NCI-H82 treated with DMSO at 0.1 percent for 48 hours (cell line): ENCODE results near the gene RFX8.
"Not testable (repeated sequence)": the region's sequence is repeated elsewhere in the genome, so short reads cannot be mapped to it uniquely, and the experiment has no call there.

Source experiments
- DNase-seq: peaks from one replicate; lab custom pipeline; 2025; ENCODE audit not compliant: unreplicated experiment; lab: John Stamatoyannopoulos, UW

Gene RFX8

DNA sequence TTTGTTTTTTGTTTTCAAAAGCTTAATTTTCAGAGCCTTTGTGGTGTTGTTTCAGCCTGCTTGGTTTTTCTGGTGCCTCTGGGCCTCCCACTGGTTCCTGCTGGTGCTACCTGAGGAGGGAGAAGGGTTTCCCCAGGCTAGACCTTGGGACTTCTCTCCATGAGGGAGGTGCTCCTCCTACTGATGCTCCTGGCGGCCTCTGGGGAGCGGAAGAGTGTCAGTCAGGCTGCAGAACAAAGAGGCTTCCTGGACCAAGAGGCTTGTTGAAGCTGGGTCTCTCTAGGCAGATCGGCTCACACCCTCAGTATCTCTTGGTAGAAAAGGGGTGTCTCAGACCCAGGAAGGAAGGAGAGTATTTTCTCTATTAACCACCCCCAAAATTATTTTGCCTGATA lies 32.2 kb downstream of the RFX8 start:
- DNase-seq = no peak

DNA sequence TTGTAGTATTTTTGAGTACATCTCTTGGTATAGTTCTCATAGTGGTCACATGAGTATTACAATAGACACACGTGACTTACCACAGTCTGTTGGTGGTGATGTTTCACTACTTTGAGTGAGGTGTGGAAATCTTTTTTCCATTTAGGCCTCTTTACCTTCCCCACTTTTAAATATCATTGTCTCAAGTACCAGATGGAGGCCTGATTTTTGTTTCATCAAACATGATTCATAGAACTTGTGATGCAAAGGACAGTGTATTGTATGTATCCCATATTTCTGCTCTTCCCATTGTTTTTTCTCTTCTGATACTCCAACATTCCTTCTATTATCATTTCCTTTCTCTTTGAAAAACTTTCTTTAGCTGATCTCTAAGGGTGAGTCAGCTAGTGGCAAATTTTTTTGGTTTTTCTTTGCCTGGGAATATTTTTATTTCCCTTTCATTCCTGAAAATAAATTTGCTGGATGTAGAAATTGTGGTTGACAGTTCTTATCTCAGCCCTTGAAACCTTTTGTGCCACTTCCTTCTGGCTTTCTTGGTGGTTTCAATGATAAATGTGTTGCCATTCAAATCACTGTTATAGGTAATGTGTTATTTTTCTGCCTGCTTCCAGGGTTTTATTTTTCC lies 32.8 kb downstream of the RFX8 start:
- no peak for DNase-seq

DNA sequence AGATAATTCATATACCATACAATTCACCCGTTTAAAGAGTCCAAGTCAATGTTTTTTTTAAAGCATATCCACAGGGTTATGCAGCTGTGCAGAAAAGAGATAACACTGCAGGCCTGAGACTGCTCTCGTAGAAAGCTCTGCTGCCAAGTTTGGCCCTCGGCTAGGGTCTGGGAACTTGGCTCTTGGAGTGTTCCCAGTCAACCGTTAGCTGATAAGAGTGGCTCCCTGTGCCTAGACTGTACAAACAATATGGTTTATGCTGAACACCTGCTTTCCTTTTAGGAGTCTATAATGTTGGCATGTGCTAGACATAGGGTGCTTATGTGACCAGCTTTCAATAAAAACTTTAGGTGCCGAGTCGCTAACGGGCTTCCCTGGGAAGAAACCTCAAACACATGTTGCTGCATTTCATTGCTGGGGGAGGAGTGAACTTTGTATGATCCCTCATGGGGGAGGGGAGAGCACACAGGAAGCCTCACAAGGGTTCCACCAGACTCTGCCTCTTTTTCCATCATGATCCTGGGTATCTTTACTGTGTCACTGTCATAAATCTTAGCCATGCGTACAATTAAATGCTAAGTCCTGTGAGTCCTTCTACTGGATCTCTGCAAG lies 34.7 kb downstream of the RFX8 start:
- DNase-seq = no peak

DNA sequence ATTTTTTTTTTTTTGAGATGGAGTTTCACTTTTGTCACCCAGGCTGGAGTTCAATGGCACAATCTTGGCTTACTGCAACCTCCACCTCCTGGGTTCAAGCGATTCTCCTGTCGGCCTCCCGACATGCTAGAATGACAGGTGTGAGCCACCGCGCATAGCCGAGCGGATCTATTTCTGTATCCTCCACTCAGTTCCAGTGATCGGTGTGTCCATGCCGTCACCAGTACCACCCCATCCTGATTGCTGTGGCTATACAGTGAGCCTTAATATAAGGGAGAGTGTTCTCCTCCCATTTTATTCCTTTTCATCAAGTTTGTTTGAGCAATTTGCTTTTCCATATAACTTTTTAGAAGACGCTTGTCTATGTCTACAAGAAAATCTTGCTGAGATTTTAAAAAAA lies 35.2 kb downstream of the RFX8 start:
- DNase-seq = no peak

DNA sequence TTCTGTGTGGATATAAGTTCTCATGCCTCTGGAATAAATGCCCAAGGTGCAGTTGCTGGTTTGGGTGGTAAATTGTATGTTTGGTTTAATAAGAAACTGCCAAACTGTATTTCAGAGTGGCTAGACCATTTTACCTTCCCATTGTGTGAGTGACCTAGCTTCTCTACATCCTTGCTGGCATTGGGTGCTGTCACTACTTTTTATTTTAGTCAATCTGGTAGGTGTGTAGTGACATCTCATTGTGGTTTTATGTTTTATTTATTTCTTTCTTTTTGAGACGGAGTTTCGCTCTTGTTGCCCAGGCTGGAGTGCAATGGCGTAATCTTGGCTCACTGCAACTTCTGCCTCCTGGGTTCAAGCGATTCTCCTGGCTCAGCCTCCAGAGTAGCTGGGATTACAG lies 36.4 kb downstream of the RFX8 start:
- not testable (repeated sequence) for DNase-seq

DNA sequence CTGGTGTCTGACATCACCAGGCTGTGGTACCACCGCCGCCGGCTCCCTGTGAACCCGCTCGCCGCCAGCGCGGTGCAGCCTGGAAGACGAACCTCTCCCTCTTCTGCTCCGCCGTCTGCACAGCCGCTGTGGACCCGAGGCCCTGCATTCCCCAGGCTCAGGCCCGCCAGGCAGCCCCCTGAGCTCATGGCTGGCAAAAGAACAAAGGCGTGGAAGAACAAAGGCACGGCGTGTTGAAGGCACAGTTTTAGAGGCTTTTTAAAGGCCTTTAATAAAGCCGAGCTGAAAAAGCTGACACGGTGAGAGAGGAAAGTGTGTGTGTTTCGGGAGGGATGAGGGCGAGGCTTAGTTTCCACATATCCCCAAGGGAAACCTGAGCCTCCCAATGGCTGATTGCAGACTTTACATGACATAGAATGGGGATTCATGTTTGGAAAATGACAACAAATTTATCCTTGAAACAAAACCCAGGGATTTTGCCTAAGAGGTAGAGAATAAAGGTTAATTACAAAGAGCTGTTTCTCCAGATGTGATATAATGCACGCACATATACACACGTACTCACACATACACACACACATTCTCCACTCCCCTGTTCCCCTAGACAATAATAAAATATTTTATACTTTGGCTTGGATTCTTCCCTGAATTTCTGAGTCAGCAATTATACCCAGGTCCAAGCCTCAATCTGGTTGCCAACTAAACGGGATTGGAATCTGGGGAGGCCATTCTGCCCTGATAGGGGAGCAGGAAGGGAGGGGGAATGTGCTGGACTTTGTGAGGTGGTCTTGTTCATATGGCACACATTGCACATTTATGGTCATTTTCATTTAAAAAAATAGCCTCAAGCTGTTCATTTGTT lies 39.7 kb downstream of the RFX8 start:
- DNase-seq = no peak

DNA sequence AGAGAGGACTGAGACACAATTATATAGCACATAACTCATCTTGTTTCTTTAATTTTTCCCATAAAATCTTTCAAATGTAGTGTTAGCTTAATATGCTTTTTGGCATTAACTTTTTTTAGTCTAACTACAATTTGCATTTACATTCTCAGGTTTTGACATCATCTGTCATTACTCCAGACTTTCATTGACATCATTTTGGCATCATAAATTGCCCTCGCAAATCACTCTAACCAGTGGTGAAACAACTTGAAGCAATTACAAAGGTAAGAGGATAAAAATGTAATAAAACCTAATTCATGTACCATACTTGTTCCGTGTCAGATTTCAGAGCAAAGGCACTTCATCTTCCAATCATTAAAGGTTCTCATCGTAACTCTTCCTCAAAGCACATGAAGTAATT lies 41.4 kb downstream of the RFX8 start:
- DNase-seq = no peak

DNA sequence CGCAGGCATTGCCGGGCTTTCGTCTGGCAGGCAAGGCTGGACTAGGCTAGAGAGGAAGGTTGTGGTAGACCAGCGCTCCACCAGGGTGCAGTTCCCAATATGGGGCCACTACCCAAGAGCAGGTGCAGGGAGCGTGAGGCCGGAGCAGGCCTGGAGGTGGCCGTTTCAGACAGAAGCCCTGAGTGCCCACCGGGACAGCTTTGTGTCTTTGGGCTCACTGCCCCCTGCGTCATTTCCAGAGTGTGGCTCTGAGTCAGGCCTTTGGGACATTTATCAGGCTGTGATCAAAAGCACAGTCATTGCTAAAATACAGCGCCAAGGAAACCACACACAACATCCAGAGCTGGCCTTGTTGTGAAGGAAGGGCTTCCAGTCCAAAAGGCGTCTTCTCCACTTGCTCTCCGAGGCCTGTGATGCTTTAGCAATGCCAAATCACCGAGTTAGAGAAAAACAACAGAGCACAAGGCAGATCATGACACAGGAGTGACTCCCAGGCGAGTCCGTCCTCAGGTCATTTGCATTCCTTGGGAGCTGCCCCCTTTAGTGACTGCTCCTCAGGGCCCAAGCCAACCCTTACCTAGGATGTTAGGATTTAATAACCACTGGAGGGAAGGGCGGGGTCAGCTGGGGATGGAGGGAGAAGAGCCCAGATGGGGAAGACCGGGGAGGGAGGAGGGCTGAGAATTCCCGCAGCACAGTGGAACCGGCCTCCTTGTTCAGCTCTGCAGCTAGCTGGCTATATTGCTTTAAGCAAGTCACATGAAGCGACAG lies 42.3 kb downstream of the RFX8 start:
- no peak for DNase-seq

DNA sequence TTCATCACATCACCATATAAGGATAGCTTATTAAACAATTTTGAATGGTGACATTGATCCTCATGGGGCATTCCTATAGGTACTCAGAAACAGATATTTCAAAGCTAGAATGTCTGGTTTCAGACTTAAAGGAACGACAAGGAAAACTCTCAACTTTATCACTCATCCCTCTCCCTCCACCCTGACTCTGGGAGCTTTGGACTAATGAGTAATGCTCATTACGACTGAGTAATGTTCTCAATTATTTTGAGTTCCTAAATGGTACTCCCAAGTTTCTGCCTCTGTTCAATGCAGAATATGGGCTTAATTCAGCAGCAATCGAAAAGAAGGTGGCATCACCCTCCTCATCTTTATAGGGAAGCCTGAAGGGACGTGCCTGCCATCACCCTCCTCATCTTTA lies 43.4 kb downstream of the RFX8 start:
- no peak for DNase-seq

DNA sequence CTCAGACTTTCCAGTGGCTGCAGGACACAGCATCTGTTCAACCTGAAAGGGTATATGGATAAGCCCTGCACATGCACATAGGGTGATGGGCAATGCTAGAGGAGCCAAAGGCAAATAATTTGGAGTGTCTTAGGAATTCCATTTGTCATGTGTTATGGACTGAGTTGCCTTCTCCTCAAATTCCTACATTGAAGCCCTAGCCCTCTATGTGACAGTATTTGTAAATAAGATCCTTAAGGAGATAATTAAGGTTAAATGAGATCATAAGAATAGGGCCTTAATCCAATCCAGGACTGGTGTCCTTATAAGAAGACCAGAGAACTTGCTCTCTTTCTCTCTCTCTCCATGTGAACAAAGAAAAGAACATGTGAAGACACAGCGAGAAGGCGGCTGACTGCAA lies 44.8 kb downstream of the RFX8 start:
- DNase-seq = peak; percentile 20

DNA sequence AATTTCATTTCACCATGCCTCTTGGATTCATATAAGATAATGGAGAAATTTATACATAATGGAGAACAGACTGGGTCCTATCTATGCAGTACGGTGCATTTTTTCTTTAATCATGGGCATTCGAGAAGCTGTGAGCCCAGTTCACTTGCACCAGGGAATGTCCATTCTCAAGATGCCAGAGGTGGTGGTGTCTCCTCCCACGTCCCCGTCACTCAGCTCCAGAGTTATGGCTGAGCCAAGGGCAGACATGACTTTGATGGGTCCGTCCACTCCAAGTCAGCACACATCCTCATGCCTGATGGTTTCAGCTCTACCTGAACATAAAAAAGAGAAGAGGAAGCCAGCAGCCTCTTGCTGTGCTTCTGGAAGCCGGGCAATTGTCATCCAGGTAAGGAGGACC lies 45.5 kb downstream of the RFX8 start:
- DNase-seq = no peak

DNA sequence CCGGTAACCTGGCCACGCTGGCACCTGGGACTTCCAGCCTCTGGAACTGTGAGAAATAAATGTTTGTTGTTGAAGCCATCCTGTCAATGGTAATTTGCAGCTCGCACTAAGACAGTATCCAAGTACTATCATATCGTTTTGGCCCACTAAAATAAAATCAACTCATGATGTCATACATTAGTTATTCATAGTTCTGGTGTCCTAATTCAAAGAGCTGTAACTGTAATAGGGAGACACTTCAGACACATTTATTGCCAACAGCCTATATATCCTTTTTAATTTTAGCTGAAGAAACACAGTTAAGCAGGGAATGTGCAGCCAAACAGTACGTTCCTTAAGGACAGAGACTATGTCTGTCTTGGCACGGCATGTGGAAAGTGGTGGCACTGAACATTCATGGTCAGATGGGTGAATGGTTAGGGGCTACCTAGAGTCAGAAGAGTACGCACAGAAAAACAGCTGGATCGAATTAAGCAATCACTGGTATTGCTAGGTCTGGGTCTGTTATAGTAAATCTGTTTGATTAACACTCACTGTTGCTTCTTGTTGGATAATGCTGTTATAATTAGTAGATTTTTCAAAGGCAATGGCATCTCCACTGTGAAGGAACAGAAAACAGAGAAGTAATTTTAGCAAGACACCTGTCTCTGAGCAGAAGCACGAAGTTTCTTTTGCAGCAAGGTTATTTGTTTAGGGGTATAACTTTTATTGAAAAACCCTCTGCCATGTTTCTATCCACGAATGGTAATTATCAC lies 46.3 kb downstream of the RFX8 start:
- DNase-seq = no peak

DNA sequence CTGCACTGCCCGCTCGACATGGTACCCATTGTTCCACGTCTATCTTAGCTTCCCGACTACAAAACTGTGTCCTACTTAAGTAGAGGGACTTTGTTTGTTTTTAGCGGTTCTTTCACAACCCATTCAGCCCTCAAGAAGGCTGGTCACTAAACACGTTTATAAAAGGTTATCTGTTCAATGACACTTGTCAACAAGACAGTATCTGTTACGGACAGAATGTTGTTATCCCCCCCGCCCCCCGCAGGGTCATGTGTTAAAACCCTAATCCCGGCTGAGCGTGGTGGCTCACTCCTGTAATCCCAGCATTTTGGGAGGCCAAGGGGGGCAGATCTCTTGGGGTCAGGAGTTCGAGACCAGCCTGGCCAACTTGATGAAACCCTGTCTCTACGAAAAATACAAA lies 47.2 kb downstream of the RFX8 start:
- DNase-seq = no peak

DNA sequence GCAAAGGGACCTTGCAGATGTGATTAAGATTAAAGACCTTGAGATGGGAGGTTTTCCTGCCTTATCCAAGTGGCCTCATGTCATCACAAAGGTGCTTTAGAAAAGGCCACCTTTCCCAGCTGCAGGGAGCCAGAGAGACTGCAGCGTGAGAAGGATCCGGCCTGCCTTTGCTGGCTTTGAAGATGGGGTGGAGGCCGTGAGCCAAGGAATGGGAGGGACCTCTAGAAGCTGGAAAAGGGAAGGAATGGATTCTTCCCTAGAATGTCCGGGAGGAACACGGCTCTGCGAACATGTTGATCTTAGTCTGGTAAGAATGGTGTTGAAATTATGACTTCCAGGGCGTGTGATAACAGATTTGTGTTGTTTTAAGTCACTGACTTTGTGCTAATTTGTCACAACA lies 47.7 kb downstream of the RFX8 start:
- DNase-seq = no peak

DNA sequence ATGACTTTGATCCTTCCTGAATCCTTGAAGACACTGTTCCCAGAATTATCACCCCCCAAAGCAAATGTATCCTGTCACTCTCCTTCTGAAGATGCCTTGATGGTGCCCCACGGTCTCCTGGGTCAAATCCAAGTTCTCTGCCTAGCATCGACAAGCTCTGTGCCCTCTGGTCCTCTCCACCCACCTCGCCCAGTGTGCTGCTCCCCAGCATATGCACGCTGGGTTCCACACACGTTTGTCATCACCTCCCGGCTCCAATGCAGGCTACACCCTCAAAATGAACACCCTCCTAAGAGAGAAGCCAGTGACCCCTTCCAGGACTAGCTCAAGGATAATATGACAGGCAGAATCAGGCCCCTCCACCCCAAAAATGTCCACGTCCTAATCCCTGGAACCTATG lies 48.1 kb downstream of the RFX8 start:
- DNase-seq = no peak

DNA sequence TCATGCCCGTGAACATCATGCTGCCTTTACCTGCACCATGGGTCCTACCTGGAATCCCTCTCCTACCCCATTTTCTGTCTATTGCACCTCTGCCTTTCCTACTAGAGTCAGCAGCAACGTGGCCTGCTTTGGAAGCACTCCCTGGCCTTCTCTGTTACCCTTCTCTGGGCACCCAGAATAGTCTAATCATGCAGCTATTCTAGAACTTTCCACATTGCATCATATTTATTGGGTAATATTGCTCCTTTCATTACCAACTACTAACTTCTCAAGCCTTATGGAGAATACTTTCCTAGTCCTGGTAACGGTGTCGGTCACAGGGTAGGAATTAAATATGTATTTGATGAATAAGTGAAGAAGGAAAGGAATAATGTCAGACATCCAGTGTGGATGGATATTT lies 54.3 kb downstream of the RFX8 start:
- no peak for DNase-seq

DNA sequence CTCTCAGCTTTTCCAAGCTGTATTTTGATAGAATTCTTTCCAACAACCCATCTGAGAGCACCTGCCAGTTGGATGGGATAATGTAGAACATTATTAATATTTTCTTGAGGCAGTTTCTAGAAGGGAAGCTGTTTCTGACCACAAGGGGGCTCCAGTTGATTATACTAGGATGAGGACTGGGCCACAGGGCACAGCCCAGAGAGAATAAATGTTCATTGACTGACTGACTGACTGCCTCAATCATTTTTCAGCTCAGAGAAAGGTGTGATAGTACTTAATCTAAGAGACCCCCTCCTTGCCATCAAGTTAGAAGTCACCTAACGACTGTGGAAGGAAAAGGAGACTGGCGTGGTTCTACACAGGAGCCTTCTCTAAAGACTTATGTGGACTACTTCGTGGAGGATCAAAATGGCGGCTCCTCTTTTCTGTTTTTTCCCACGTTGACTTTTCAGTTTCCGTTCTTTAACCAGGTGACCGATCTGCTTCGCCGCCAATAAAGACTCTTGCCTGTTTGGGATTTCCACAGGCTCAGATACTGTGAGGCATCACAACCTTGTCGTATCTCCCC lies 55.7 kb downstream of the RFX8 start:
- peak; percentile 16 for DNase-seq

DNA sequence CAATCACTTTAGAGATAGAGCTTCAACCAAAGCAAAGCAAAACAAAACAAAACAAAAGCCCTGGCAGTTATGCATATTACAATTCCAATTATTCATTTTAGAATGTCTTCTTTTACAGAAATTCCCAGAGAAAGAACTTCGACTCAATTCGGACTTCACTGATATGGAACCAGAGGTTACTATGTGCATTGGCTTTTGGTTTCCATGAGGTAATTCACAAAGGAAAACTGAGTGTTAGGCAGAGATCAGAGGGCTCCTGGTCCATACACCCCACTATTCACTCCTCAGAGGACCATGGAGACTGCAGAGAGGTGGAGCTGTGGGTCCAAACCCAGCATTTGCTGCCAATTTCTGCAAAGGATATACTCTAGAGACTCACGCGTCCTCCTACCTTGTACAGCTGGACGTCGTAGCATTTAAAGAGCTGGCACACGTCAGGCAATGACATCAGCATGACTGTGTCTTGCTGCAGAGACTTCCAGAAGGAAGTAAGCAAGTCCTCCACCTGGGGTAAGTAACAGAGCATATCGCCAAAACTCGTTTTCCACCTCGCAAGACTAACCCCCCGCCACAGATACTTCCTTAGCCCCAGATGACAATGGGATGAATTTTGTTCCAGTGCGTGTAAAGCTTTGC lies 56.3 kb downstream of the RFX8 start:
- no peak for DNase-seq

DNA sequence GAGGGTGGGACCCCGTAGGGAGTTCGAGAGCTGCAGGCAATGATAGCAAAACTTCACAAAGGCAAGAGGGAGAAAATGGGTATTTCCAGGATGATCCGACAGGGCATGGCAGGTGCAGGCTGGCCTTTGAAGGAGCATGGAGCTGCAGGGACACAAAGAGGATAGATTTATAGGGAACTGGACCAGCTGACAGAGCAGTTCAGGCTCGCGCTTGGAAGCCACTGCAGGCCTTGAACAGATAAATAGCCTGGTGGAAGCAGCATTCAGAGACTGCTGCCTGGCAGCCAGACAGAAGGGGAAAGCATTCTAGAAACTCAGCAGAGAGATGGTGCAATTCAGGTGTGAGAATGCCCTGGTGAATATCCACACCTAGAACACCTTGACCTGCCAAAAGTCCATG lies 58.3 kb downstream of the RFX8 start:
- no peak for DNase-seq

DNA sequence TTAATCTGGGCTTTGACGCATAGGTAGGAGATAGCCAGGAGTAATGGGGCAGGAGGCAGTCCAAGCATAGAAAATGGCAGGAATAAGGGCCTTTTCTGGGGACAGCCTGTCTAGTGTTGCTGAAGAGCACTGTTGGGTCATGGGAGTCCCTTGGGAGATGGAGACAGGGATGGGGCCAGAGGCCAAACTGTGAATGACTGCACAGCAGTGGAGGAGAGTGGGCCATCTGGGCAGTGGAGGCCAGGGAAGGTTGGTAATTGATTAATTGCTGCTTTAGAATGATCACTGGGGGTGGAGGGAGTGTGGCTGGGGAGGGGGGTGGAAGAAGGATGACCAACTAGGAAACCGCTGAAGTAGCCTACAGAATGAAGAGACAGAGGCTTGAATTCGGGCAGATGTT lies 59.0 kb downstream of the RFX8 start:
- DNase-seq = no peak
